ENCODE data around the gene FAM3C.

DNA sequence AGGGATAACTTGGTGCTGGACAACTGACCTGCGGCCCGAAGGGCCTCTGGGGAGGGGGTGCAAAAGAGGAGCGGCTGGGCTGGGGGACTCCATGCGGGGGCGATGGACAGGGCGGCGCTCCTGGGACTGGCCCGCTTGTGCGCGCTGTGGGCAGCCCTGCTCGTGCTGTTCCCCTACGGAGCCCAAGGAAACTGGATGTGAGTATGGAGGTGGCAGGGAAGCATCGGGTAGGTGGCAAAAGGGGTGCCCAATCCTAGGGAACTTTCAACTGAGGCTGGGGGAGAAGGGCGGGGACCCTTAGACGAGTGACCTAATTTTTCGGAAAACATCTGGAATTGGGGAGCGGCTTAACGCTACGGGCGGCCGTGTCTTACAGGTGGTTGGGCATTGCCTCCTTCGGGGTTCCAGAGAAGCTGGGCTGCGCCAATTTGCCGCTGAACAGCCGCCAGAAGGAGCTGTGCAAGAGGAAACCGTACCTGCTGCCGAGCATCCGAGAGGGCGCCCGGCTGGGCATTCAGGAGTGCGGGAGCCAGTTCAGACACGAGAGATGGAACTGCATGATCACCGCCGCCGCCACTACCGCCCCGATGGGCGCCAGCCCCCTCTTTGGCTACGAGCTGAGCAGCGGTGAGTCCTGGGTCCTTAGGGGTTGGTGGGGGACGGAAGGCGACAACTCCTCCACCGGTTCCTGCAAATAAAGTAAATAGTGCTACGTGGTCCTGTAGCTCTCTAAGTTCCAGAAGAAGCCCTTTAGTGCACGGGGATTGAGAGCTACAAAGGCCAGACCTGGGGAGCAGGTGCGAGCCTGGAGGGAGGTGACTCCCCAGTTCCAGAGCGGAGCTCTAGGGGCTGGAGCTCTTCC is 66.7 kb downstream of the FAM3C start:
- TF ChIP-seq EZH2phosphoT487 (IDR thresholded peaks at IDR 0.05; ENCODE audit: borderline replicate concordance, low read length): no peak
- TF ChIP-seq, protein P1, sequence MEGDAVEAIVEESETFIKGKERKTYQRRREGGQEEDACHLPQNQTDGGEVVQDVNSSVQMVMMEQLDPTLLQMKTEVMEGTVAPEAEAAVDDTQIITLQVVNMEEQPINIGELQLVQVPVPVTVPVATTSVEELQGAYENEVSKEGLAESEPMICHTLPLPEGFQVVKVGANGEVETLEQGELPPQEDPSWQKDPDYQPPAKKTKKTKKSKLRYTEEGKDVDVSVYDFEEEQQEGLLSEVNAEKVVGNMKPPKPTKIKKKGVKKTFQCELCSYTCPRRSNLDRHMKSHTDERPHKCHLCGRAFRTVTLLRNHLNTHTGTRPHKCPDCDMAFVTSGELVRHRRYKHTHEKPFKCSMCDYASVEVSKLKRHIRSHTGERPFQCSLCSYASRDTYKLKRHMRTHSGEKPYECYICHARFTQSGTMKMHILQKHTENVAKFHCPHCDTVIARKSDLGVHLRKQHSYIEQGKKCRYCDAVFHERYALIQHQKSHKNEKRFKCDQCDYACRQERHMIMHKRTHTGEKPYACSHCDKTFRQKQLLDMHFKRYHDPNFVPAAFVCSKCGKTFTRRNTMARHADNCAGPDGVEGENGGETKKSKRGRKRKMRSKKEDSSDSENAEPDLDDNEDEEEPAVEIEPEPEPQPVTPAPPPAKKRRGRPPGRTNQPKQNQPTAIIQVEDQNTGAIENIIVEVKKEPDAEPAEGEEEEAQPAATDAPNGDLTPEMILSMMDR (conservative IDR thresholded peaks at IDR 0.05; ENCODE audit: low read depth, low read length): no peak
